Astrocyte (in vitro differentiated cells and primary cell): ENCODE results near the gene SMIM20. TPM values are rescaled to one million over a fixed set of nuclear protein-coding genes. Genes with fewer than 3 reads are reported as not detected.

Experiments
- DNase-seq: peaks from one replicate; pipeline ENCODE4 v3.0.0-alpha.2; 2010; ENCODE audit warnings: low read depth
- FAIRE-seq: peaks from 2 replicates; lab custom pipeline; 2011; peaks lifted over from hg19 to GRCh38; lab: Jason Lieb, UNC
- H2AFZ ChIP-seq: 2 replicates; pipeline ENCODE4 v1.6.0; 2012; ENCODE audit warnings: low read depth, low read length, inconsistent platforms
- H3K27ac ChIP-seq: 2 replicates; pipeline ENCODE4 v1.5.1; 2011; ENCODE audit warnings: low read depth, low read length, inconsistent platforms
- H3K27me3 ChIP-seq: 2 replicates; pipeline ENCODE4 v1.6.0; 2011; ENCODE audit warnings: low read length, inconsistent platforms; ENCODE audit not compliant: insufficient read depth
- H3K36me3 ChIP-seq: 2 replicates; pipeline ENCODE4 v1.5.1; 2011; ENCODE audit warnings: low read length, inconsistent platforms; ENCODE audit not compliant: insufficient read depth
- H3K4me1 ChIP-seq: 2 replicates; pipeline ENCODE4 v1.5.1; 2011; ENCODE audit warnings: low read length, inconsistent platforms; ENCODE audit not compliant: insufficient read depth
- H3K4me2 ChIP-seq: 2 replicates; pipeline ENCODE4 v1.6.0; 2012; ENCODE audit warnings: low read length, inconsistent platforms
- H3K4me3 ChIP-seq: 2 replicates; pipeline ENCODE4 v1.5.1; 2011; ENCODE audit warnings: low read depth, mild to moderate bottlenecking, low read length, inconsistent platforms; ENCODE audit not compliant: insufficient read depth
- H3K79me2 ChIP-seq: 2 replicates; pipeline ENCODE4 v1.6.0; 2012; ENCODE audit warnings: mild to moderate bottlenecking, low read length, inconsistent platforms; ENCODE audit not compliant: insufficient read depth
- H3K9ac ChIP-seq: 2 replicates; pipeline ENCODE4 v1.6.0; 2012; ENCODE audit warnings: mild to moderate bottlenecking, low read length, inconsistent platforms
- H3K9me3 ChIP-seq: 2 replicates; pipeline ENCODE4 v1.5.1; 2012; ENCODE audit warnings: low read depth, mild to moderate bottlenecking, low read length, inconsistent platforms; ENCODE audit not compliant: insufficient read depth
- H4K20me1 ChIP-seq: 2 replicates; pipeline ENCODE4 v1.6.0; 2012; ENCODE audit warnings: low read length, inconsistent platforms; ENCODE audit not compliant: insufficient read depth
- H3K27ac Mint-ChIP-seq: one replicate; pipeline ENCODE4 v1.8.0; 2021; ENCODE audit warnings: mild to moderate bottlenecking, mixed read lengths; ENCODE audit not compliant: unreplicated experiment
- H3K27me3 Mint-ChIP-seq: one replicate; pipeline ENCODE4 v1.8.0; 2021; ENCODE audit warnings: low read depth, mixed read lengths; ENCODE audit not compliant: unreplicated experiment
- H3K36me3 Mint-ChIP-seq: one replicate; pipeline ENCODE4 v1.8.0; 2021; ENCODE audit warnings: low read depth, mixed read lengths; ENCODE audit not compliant: unreplicated experiment
- H3K4me1 Mint-ChIP-seq: one replicate; pipeline ENCODE4 v1.8.0; 2021; ENCODE audit warnings: low read depth, mixed read lengths; ENCODE audit not compliant: unreplicated experiment
- H3K4me3 Mint-ChIP-seq: one replicate; pipeline ENCODE4 v1.8.0; 2021; ENCODE audit warnings: mild to moderate bottlenecking, moderate library complexity, mixed read lengths; ENCODE audit not compliant: unreplicated experiment
- H3K9me3 Mint-ChIP-seq: one replicate; pipeline ENCODE4 v1.8.0; 2021; ENCODE audit warnings: mild to moderate bottlenecking, mixed read lengths; ENCODE audit not compliant: unreplicated experiment
- EZH2 ChIP-seq: IDR thresholded peaks from 2 replicates; pipeline ENCODE4 v1.6.1; 2012; ENCODE audit warnings: mild to moderate bottlenecking, low read length, inconsistent platforms; ENCODE audit not compliant: insufficient read depth
- total RNA-seq: library from RNA; stranded (reverse); gene quantifications from 2 replicates; pipeline ENCODE4 v1.2.1, GENCODE V29; 2021
- TF ChIP-seq, protein P1 (sequence below): IDR thresholded peaks from 2 replicates; pipeline ENCODE4 v1.5.1; 2011; ENCODE audit warnings: low read depth, mild to moderate bottlenecking, inconsistent platforms, low read length, moderate library complexity; ENCODE audit not compliant: insufficient read depth

The SMIM20 gene
- total RNA-seq, 1 donor from 2014 or later = 19.4 TPM

DNA sequence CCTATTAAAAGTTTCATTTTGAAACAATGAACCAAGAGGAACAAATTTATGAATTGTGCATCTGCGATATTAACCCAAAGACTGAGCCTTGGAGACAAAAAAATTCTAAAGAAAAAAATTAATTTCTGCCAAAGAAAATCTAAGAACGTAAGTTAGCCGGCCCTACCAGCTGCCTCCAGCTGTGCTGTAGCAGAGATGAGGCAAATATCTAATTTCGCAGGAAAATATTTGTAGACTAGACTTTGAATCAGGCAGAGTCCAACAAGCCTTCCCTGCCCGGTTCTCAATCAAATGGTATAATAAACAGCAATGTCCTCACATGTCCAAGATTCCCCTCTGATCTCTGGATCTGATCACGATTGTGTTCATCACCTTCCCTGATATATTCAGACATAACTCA is 21.2 kb upstream of the SMIM20 start:
- peaks cover 4% of the 10 kb centered on the region for H3K4me1 ChIP-seq
- DNase-seq (no peak), FAIRE-seq (no peak)
- H3K4me2 ChIP-seq = no peak overlapping the region
- H4K20me1 ChIP-seq = no peaks in the 10 kb centered on the region
- Mint-ChIP-seq H3K4me3 (no peak overlapping the region), H3K9me3 (no peaks in the 10 kb centered on the region), H3K27me3 (no peaks in the 10 kb centered on the region), H3K36me3 (no peaks in the 10 kb centered on the region), H3K27ac (no peak overlapping the region), H3K4me1 (no peaks in the 10 kb centered on the region)
- H3K4me3 ChIP-seq = no peak overlapping the region
- H3K36me3 ChIP-seq = no peaks in the 10 kb centered on the region
- H3K27me3 ChIP-seq = no peaks in the 10 kb centered on the region
- H3K27ac ChIP-seq = no peak overlapping the region
- H3K9ac ChIP-seq = no peak overlapping the region
- no peaks in the 10 kb centered on the region for H3K9me3 ChIP-seq
- no peak overlapping the region for H2AFZ ChIP-seq
- TF ChIP-seq, protein P1, sequence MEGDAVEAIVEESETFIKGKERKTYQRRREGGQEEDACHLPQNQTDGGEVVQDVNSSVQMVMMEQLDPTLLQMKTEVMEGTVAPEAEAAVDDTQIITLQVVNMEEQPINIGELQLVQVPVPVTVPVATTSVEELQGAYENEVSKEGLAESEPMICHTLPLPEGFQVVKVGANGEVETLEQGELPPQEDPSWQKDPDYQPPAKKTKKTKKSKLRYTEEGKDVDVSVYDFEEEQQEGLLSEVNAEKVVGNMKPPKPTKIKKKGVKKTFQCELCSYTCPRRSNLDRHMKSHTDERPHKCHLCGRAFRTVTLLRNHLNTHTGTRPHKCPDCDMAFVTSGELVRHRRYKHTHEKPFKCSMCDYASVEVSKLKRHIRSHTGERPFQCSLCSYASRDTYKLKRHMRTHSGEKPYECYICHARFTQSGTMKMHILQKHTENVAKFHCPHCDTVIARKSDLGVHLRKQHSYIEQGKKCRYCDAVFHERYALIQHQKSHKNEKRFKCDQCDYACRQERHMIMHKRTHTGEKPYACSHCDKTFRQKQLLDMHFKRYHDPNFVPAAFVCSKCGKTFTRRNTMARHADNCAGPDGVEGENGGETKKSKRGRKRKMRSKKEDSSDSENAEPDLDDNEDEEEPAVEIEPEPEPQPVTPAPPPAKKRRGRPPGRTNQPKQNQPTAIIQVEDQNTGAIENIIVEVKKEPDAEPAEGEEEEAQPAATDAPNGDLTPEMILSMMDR = no peak
- TF ChIP-seq EZH2 = no peak
- H3K79me2 ChIP-seq = no peaks in the 10 kb centered on the region

DNA sequence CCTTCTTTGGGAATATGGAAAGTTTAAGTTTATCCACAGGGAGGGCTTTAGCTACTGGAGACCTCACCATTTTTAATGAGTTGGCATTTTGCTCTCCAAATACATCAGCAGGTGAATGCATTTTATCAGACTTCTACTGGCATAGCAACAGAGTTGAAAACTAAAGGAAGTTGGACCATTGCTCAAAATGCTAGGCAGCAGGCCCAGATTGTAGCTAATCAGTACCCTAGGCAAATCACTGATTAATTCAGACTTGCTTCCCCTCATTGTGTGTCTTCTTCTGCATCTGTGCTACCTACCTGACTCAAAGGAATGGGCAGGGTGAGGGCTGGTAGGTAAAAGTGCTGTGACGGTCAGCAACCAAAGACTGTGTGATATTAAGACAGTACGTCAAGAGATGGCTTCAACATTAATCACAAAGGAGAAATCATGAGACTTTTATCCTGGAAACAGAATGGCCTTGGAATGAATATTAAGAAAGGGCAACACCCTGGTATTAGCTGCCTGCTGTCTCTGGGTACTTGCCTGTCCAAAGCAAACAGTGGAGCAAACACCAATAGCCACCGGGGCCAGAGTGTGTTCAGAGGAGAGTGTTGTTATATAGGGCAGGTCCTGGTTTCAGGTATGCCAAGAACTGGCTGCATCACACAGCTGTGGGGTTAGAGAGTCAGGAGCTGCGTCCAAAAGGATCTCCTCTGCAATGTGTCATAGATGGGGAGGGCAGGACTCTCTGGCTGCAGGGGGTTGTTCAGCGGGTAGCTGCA is 17.1 kb upstream of the SMIM20 start:
- Mint-ChIP-seq H3K27ac (no peak overlapping the region), H3K9me3 (no peaks in the 10 kb centered on the region), H3K4me3 (no peak overlapping the region), H3K4me1 (no peaks in the 10 kb centered on the region), H3K27me3 (peaks cover 3% of the 10 kb centered on the region), H3K36me3 (no peaks in the 10 kb centered on the region)
- H3K36me3 ChIP-seq = no peaks in the 10 kb centered on the region
- H3K9ac ChIP-seq = no peak overlapping the region
- FAIRE-seq = no peak
- H2AFZ ChIP-seq = no peak overlapping the region
- H3K4me2 ChIP-seq = no peak overlapping the region
- no peaks in the 10 kb centered on the region for H3K79me2 ChIP-seq
- H3K9me3 ChIP-seq = no peaks in the 10 kb centered on the region
- DNase-seq = no peak
- H3K27me3 ChIP-seq = no peaks in the 10 kb centered on the region
- no peak overlapping the region for H3K4me3 ChIP-seq
- H3K4me1 ChIP-seq = peaks cover 13% of the 10 kb centered on the region
- no peaks in the 10 kb centered on the region for H4K20me1 ChIP-seq
- TF ChIP-seq, protein P1 = no peak
- no peak for TF ChIP-seq EZH2
- H3K27ac ChIP-seq = no peak overlapping the region

DNA sequence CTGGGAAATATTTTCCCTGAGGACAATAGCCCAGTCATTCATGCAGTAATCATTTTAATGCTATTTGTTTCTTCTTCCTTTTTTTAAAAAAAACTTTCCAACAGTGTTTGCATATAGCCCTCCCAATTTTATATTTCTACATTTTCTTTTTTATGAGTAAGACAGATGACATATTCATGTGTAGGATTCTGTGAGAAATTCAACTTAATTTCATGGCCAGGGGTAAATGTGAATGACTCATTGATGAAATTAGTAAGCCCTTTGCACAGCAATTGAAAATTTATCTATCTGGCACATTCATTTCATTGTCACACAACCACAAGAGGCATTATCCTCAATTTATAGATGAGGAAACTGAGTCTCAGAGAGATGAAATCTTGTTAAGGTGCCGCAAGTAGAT is 13.7 kb upstream of the SMIM20 start:
- no peaks in the 10 kb centered on the region for H3K9me3 ChIP-seq
- Mint-ChIP-seq H3K4me1 (peaks cover 2% of the 10 kb centered on the region), H3K9me3 (no peaks in the 10 kb centered on the region), H3K27ac (no peak overlapping the region), H3K36me3 (no peaks in the 10 kb centered on the region), H3K27me3 (peaks cover 7% of the 10 kb centered on the region), H3K4me3 (no peak overlapping the region)
- no peaks in the 10 kb centered on the region for H3K79me2 ChIP-seq
- H3K9ac ChIP-seq = no peak overlapping the region
- H3K36me3 ChIP-seq = no peaks in the 10 kb centered on the region
- peaks cover 13% of the 10 kb centered on the region for H3K4me1 ChIP-seq
- no peak overlapping the region for H3K27ac ChIP-seq
- no peak overlapping the region for H3K4me3 ChIP-seq
- H2AFZ ChIP-seq = no peak overlapping the region
- TF ChIP-seq, protein P1 = no peak
- TF ChIP-seq EZH2 = no peak
- FAIRE-seq (no peak), DNase-seq (no peak)
- H3K27me3 ChIP-seq = peaks cover 2% of the 10 kb centered on the region
- H3K4me2 ChIP-seq = peak overlapping the region; percentile 13
- no peaks in the 10 kb centered on the region for H4K20me1 ChIP-seq
